WTC11 (cell line): ENCODE data around the gene VEPH1. TPM values are rescaled to one million over a fixed set of nuclear protein-coding genes. Genes with fewer than 3 reads are reported as not detected.

Source experiments
- ATAC-seq: fragments of 200-7000 bp; cut with Tn5 transposase; 2 replicates; pipeline ENCODE4 v1.10.0; 2021; ENCODE audit warnings: mild to moderate bottlenecking, moderate library complexity
- CTCF ChIA-PET: fragments of 300-600 bp; sonication (Branson Sonifier 250); formaldehyde crosslinking; loops from one replicate; lab custom pipeline; 2021; ENCODE audit warnings: antibody characterized with exemption; lab: Charles Lee
- POLR2A ChIA-PET: fragments of 350-600 bp; sonication (Branson Sonifier 250); formaldehyde crosslinking; loops from one replicate; lab custom pipeline; 2021; ENCODE audit warnings: antibody characterized with exemption; lab: Charles Lee
- DNase-seq: peaks from one replicate; pipeline ENCODE4 v3.0.0; 2021; ENCODE audit warnings: low spot score
- H3K27ac Mint-ChIP-seq: 2 replicates; pipeline ENCODE4 v1.8.0; 2021; ENCODE audit warnings: mixed read lengths
- H3K27me3 Mint-ChIP-seq: 2 replicates; pipeline ENCODE4 v1.8.0; 2021; ENCODE audit warnings: low read depth, mild to moderate bottlenecking, moderate library complexity, mixed read lengths
- H3K36me3 Mint-ChIP-seq: 2 replicates; pipeline ENCODE4 v1.8.0; 2021; ENCODE audit warnings: mixed read lengths
- H3K4me1 Mint-ChIP-seq: 2 replicates; pipeline ENCODE4 v1.8.0; 2022; ENCODE audit warnings: mixed read lengths
- H3K4me3 Mint-ChIP-seq: 2 replicates; pipeline ENCODE4 v1.8.0; 2021; ENCODE audit warnings: mild to moderate bottlenecking, moderate library complexity, mixed read lengths
- H3K9me3 Mint-ChIP-seq: 2 replicates; pipeline ENCODE4 v1.8.0; 2021; ENCODE audit warnings: mixed read lengths
- CBFB ChIP-seq: sonication (generic); formaldehyde crosslinking; IDR thresholded peaks from 2 replicates; pipeline ENCODE4 v1.8.1; 2022; ENCODE audit warnings: mild to moderate bottlenecking, low read depth, missing genetic modification reagents
- ELF4 ChIP-seq: sonication (generic); formaldehyde crosslinking; IDR thresholded peaks from 2 replicates; pipeline ENCODE4 v1.8.1; 2022; ENCODE audit warnings: low read depth, mild to moderate bottlenecking, moderate library complexity, missing genetic modification reagents
- ESRRA ChIP-seq: sonication (generic); formaldehyde crosslinking; IDR thresholded peaks from 2 replicates; pipeline ENCODE4 v1.8.1; 2022; ENCODE audit warnings: mild to moderate bottlenecking, missing genetic modification reagents, borderline replicate concordance
- FOXP1 ChIP-seq: sonication (generic); formaldehyde crosslinking; IDR thresholded peaks from 2 replicates; pipeline ENCODE4 v1.8.0; 2022; ENCODE audit warnings: missing genetic modification reagents, mild to moderate bottlenecking, moderate library complexity, borderline replicate concordance
- GRHL2 ChIP-seq: fragments of 250-450 bp; sonication (Bioruptor Pico); IDR thresholded peaks from 2 replicates; pipeline ENCODE4 v1.8.0; 2022; ENCODE audit warnings: mild to moderate bottlenecking, moderate library complexity; ENCODE audit not compliant: insufficient replicate concordance, severe bottlenecking
- GTF2I ChIP-seq: fragments of 250-450 bp; sonication (Bioruptor Pico); conservative IDR thresholded peaks from 2 replicates; pipeline ENCODE4 v1.4.0; 2021; ENCODE audit warnings: mild to moderate bottlenecking
- MXD4 ChIP-seq: fragments of 250-450 bp; sonication (Bioruptor Pico); IDR thresholded peaks from 2 replicates; pipeline ENCODE4 v1.8.0; 2021; ENCODE audit warnings: mild to moderate bottlenecking, moderate library complexity, borderline replicate concordance
- NR1H2 ChIP-seq: sonication (generic); formaldehyde crosslinking; IDR thresholded peaks from 2 replicates; pipeline ENCODE4 v1.9.0; 2021; ENCODE audit warnings: mild to moderate bottlenecking, moderate library complexity, missing genetic modification reagents
- PRRX2 ChIP-seq: fragments of 250-450 bp; sonication (Bioruptor Pico); IDR thresholded peaks from 2 replicates; pipeline ENCODE4 v1.8.0; 2021; ENCODE audit warnings: mild to moderate bottlenecking
- SMAD4 ChIP-seq: sonication (generic); formaldehyde crosslinking; IDR thresholded peaks from 2 replicates; pipeline ENCODE4 v1.8.0; 2022; ENCODE audit warnings: mild to moderate bottlenecking, missing genetic modification reagents
- TEAD1 ChIP-seq: sonication (generic); formaldehyde crosslinking; IDR thresholded peaks from 2 replicates; pipeline ENCODE4 v1.8.0; 2022; ENCODE audit warnings: mild to moderate bottlenecking, missing genetic modification reagents
- ZNF121 ChIP-seq: sonication (generic); formaldehyde crosslinking; IDR thresholded peaks from 2 replicates; pipeline ENCODE4 v1.8.0; 2023; ENCODE audit warnings: missing genetic modification reagents
- ZNF219 ChIP-seq: sonication (generic); formaldehyde crosslinking; IDR thresholded peaks from 2 replicates; pipeline ENCODE4 v1.8.0; 2023; ENCODE audit warnings: missing genetic modification reagents, mild to moderate bottlenecking, borderline replicate concordance
- ZNF232 ChIP-seq: sonication (generic); formaldehyde crosslinking; IDR thresholded peaks from 2 replicates; pipeline ENCODE4 v1.8.0; 2022; ENCODE audit warnings: mild to moderate bottlenecking, missing genetic modification reagents
- ZNF416 ChIP-seq: fragments of 250-450 bp; sonication (Bioruptor Pico); IDR thresholded peaks from 2 replicates; pipeline ENCODE4 v1.9.0; 2021; ENCODE audit warnings: mild to moderate bottlenecking, inconsistent platforms
- ZNF423 ChIP-seq: fragments of 250-450 bp; sonication (Bioruptor Pico); IDR thresholded peaks from 2 replicates; pipeline ENCODE4 v2.1.2; 2022; ENCODE audit warnings: mild to moderate bottlenecking, moderate library complexity
- total RNA-seq: library from RNA; stranded (reverse); gene quantifications from 3 replicates; pipeline ENCODE4 v1.2.3, GENCODE V29; 2021
- TF ChIP-seq, protein P1 (sequence below): sonication (generic); formaldehyde crosslinking; IDR thresholded peaks from 2 replicates; pipeline ENCODE4 v1.8.0; 2023; ENCODE audit warnings: mild to moderate bottlenecking, missing genetic modification reagents

VEPH1 gene
- total RNA-seq, 1 experiment from 2014 or later, result 10.8 TPM

GRCh38 chr3:157535667-157536066, 32.5 kb upstream of the VEPH1 start:
- no peak for ATAC-seq
- Mint-ChIP-seq H3K4me3 (no peak overlapping the region), H3K27ac (no peak overlapping the region)
- no peak for DNase-seq
- TF ChIP-seq MXD4 (CRISPR knock-in tag) (no peak), ZNF416 (CRISPR knock-in tag) (no peak), GRHL2 (CRISPR knock-in tag) (no peak), GTF2I (CRISPR knock-in tag) (no peak), ESRRA (CRISPR knock-in tag) (no peak), SMAD4 (CRISPR knock-in tag) (no peak), ZNF232 (CRISPR knock-in tag) (no peak), ZNF219 (no peak)
- TF ChIP-seq, all 79 proteins: peak for 0
- CTCF ChIA-PET, result no interaction called here
- Mint-ChIP-seq H3K27me3 (peaks cover 2% of the 10 kb centered on the region; the same call in 1 of the 2 replicates), H3K36me3 (no peaks in the 10 kb centered on the region), H3K9me3 (0 out of 2 replicates have a peak, but pooled peaks cover 5% of the 10 kb centered on the region), H3K4me1 (no peaks in the 10 kb centered on the region)
- POLR2A ChIA-PET, result no interaction called here

GRCh38 chr3:157534725-157535161, 31.5 kb upstream of the VEPH1 start:
- Mint-ChIP-seq H3K9me3 (0 out of 2 replicates have a peak, but pooled peaks cover 5% of the 10 kb centered on the region), H3K4me3 (no peak overlapping the region), H3K4me1 (no peaks in the 10 kb centered on the region), H3K27ac (no peak overlapping the region), H3K36me3 (no peaks in the 10 kb centered on the region), H3K27me3 (peaks cover 2% of the 10 kb centered on the region; the same call in 1 of the 2 replicates)
- ATAC-seq (peak; percentile 5; the same call in 1 of the 2 replicates), DNase-seq (no peak)
- ChIA-PET POLR2A (no interaction called here), CTCF (interaction anchor here (4.1 kb wide), 1 partner anchor 9 kb away, joined by 57 read pairs; no protein-coding TSS in a partner anchor)
- TF ChIP-seq FOXP1 (CRISPR knock-in tag), result no peak
- TF ChIP-seq ZNF423 (CRISPR knock-in tag), result no peak

DNA sequence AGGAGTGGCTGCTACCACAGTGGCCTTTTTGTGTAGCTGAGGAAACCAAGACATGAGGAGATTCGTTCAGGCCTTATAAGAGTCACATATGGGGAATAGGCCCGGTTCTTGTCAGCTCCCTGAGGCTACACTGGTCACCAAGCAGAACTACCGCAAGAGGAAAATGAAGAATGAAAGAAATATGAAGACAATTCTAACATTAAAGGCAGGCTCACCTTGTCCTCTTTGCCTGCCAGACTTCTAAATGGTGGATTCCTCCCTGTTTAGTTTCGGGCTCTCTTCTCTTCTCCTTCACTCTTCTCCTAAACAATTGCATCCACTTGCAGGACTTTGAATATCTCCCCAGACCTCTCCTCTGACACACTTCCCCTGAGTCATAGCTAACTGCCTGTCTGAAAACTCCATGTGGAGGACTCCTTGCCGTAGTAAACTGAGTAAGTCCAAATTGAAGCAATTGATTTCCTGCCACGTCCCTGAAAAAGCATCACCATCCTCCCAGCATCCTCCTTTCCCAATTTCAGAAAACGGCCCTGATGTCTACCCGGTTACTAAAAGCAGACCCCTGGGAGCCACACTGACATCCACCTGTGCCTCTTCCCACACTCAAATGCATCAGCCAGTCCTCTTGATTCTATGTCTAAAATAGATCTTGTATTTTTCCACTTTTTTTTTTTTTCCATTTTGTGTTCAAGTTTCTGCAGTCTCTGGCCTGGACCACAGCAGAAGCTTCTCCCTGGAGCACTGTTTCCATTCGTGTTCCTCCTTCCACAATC, 30.3 kb upstream of the VEPH1 start:
- CTCF ChIA-PET, result interaction anchor here (0.7 to 4.1 kb wide), 30 partner anchors 10 to 998 kb away, joined by 3 to 132 read pairs (median 4); partner anchors contain the start of genes PTX3 and VEPH1
- DNase-seq, result no peak
- Mint-ChIP-seq H3K36me3 (no peaks in the 10 kb centered on the region), H3K9me3 (0 out of 2 replicates have a peak, but pooled peaks cover 5% of the 10 kb centered on the region), H3K4me3 (no peak overlapping the region), H3K27me3 (no peaks in the 10 kb centered on the region), H3K4me1 (no peaks in the 10 kb centered on the region), H3K27ac (no peak overlapping the region)
- ATAC-seq, result no peak
- no peak for TF ChIP-seq PRRX2 (CRISPR knock-in tag)
- TF ChIP-seq, protein P1, sequence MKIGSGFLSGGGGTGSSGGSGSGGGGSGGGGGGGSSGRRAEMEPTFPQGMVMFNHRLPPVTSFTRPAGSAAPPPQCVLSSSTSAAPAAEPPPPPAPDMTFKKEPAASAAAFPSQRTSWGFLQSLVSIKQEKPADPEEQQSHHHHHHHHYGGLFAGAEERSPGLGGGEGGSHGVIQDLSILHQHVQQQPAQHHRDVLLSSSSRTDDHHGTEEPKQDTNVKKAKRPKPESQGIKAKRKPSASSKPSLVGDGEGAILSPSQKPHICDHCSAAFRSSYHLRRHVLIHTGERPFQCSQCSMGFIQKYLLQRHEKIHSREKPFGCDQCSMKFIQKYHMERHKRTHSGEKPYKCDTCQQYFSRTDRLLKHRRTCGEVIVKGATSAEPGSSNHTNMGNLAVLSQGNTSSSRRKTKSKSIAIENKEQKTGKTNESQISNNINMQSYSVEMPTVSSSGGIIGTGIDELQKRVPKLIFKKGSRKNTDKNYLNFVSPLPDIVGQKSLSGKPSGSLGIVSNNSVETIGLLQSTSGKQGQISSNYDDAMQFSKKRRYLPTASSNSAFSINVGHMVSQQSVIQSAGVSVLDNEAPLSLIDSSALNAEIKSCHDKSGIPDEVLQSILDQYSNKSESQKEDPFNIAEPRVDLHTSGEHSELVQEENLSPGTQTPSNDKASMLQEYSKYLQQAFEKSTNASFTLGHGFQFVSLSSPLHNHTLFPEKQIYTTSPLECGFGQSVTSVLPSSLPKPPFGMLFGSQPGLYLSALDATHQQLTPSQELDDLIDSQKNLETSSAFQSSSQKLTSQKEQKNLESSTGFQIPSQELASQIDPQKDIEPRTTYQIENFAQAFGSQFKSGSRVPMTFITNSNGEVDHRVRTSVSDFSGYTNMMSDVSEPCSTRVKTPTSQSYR, result no peak
- no peak for TF ChIP-seq NR1H2 (CRISPR knock-in tag)
- TF ChIP-seq CBFB (CRISPR knock-in tag), result no peak
- TF ChIP-seq ELF4, result no peak
- no peak for TF ChIP-seq TEAD1 (CRISPR knock-in tag)
- no peak for TF ChIP-seq ZNF121 (CRISPR knock-in tag)
- POLR2A ChIA-PET, result interaction anchor here (0.6 to 1.9 kb wide), 4 partner anchors 10 to 1647 kb away, joined by 3 to 6 read pairs (median 4); no protein-coding TSS in a partner anchor
